ENCODE data around the gene TTL.
"Not testable (repeated sequence)": the region's sequence is repeated elsewhere in the genome, so short reads cannot be mapped to it uniquely, and the experiment has no call there.

DNA sequence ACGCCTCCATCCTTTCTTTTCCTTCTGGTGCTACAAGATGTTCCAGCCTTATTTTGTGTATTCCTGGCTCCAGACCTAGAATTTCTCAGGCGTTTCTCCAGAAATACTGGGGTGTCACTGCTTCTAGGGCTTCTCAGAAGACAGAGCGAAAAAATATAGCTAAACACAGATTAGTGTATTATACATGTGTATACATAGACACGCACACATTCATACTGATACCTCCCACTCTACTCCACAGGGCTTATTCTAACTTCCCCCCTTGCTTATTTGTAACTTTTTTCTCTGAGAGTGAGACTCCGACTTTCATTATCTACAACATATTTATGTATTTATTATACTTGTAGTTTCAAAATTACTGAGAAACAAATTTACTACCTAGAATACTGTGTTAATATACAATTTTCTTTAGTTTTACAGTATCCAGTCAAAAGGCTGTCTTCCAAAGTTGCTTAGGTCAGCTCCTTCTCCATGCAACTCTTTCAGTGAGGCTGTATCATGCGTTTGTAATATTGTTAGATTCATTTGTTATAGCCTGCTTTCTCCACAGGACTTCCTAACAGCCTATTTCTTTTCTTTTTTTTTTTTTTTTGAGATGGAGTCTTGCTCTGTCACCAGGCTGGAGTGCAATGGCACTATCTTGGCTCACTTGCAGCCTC is 43.2 kb upstream of the TTL start:
- TF ChIP-seq, protein P1, sequence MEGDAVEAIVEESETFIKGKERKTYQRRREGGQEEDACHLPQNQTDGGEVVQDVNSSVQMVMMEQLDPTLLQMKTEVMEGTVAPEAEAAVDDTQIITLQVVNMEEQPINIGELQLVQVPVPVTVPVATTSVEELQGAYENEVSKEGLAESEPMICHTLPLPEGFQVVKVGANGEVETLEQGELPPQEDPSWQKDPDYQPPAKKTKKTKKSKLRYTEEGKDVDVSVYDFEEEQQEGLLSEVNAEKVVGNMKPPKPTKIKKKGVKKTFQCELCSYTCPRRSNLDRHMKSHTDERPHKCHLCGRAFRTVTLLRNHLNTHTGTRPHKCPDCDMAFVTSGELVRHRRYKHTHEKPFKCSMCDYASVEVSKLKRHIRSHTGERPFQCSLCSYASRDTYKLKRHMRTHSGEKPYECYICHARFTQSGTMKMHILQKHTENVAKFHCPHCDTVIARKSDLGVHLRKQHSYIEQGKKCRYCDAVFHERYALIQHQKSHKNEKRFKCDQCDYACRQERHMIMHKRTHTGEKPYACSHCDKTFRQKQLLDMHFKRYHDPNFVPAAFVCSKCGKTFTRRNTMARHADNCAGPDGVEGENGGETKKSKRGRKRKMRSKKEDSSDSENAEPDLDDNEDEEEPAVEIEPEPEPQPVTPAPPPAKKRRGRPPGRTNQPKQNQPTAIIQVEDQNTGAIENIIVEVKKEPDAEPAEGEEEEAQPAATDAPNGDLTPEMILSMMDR (IDR thresholded peaks at IDR 0.05) = not testable (repeated sequence)
- TF ChIP-seq, protein P2, sequence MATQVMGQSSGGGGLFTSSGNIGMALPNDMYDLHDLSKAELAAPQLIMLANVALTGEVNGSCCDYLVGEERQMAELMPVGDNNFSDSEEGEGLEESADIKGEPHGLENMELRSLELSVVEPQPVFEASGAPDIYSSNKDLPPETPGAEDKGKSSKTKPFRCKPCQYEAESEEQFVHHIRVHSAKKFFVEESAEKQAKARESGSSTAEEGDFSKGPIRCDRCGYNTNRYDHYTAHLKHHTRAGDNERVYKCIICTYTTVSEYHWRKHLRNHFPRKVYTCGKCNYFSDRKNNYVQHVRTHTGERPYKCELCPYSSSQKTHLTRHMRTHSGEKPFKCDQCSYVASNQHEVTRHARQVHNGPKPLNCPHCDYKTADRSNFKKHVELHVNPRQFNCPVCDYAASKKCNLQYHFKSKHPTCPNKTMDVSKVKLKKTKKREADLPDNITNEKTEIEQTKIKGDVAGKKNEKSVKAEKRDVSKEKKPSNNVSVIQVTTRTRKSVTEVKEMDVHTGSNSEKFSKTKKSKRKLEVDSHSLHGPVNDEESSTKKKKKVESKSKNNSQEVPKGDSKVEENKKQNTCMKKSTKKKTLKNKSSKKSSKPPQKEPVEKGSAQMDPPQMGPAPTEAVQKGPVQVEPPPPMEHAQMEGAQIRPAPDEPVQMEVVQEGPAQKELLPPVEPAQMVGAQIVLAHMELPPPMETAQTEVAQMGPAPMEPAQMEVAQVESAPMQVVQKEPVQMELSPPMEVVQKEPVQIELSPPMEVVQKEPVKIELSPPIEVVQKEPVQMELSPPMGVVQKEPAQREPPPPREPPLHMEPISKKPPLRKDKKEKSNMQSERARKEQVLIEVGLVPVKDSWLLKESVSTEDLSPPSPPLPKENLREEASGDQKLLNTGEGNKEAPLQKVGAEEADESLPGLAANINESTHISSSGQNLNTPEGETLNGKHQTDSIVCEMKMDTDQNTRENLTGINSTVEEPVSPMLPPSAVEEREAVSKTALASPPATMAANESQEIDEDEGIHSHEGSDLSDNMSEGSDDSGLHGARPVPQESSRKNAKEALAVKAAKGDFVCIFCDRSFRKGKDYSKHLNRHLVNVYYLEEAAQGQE (IDR thresholded peaks at IDR 0.05; ENCODE audit: insufficient read depth in 1 of 2, low read depth in 2 of 2, low read length in 1 of 2) = not testable (repeated sequence)
- TF ChIP-seq TCF7L2 (IDR thresholded peaks at IDR 0.05; ENCODE audit: low read depth, low read length) = not testable (repeated sequence)
